Measurements from ENCODE around the gene FDPS.
"Not testable (repeated sequence)": the region's sequence is repeated elsewhere in the genome, so short reads cannot be mapped to it uniquely, and the experiment has no call there.

FDPS gene

GRCh38 chr1:155285631-155286044, 23.0 kb upstream of the FDPS start:
- no peak for DNase-seq (ENCODE audit: low spot score)

DNA sequence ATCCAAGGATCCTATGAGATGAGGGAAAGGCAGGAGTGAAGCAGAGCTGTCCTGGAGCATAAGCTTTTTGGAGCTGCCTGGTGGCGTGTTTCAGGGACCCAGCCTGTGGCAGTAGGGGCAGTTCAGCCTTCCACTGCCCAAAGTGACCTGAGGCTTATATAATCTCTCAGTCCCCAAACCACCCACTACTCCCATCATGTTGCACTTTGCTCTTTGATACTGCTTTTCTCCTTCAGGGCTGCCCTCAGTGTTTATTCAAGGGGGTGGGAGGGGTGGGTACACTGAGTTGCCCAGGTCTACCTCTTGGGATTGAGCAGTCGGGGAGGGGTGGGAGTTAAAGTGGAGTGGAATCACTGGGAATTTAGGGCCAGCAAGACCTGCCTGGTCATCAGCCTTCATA, 22.1 kb upstream of the FDPS start:
- no peak for DNase-seq (ENCODE audit: low spot score)

DNA sequence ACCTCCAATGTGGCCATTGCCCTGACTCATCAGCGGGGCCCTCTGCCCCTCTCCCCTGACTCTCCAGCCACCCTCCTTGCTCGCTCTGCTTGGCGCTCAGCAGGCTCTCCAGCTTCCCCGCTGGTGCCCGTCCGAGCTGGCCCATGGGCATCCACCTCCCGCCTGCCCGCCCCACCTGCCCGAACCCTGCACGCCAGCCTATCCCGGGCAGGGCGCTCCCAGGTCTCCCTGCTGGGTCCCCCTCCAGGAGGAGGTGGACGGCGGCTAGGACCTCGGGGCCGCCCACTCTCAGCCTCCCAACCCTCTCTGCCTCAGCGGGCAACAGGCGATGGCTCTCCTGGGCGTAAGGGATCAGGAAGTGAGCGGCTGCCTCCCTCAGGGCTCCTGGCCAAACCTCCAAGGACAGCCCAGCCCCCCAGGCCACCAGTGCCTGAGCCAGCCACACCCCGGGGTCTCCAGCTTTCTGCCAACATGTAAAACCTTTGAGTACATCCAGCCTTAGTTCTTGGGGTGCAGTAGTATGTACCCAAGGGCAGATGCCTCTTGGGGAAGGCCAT, 20.6 kb upstream of the FDPS start:
- DNase-seq (ENCODE audit: low spot score), result no peak

- DNase-seq (ENCODE audit: low spot score), result not testable (repeated sequence)
Measured at GRCh38 chr1:155291006-155291405, 17.7 kb upstream of the FDPS start.

- DNase-seq (ENCODE audit: low spot score), result no peak
Measured at GRCh38 chr1:155293086-155293749, 15.4 kb upstream of the FDPS start.

GRCh38 chr1:155294520-155295182, 14.0 kb upstream of the FDPS start:
- DNase-seq (ENCODE audit: low spot score), result no peak

DNA sequence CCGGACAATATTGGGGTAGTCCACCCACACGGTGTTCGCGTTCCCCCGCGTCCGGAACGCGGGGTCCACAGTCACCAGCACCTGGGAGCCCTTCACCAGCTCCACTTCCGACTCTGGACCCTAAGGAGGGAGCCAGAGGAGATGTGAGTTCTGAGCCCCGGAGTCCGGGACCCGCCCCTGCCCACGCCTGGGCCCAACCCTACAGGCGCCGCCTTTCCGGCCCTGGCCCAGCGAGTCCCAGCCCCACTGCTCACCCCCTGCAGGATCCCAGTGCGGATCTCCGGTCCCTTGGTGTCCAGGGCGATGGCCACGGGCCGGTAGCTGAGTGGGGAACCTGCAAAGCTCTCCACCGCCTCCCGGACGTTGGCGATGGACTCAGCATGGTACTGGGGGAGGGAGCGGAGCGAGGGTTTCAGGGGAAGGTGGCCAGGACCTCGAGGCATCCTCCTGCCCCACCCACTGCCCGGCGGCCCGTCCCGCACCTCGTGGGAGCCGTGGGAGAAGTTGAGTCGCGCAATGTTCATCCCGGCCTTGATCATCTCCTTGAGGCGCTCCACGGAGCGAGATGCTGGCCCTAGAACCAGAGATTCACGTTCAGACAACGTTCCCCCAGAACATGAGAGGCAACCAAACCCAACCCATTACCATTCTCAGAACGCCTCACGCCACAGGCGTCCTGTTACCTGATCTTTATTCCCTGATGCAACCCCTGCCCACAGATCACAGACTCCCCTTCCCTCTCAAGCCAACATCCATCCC, 13.3 kb upstream of the FDPS start:
- no peak for DNase-seq (ENCODE audit: low spot score)

GRCh38 chr1:155295942-155296267, 12.8 kb upstream of the FDPS start:
- no peak for DNase-seq (ENCODE audit: low spot score)

DNA sequence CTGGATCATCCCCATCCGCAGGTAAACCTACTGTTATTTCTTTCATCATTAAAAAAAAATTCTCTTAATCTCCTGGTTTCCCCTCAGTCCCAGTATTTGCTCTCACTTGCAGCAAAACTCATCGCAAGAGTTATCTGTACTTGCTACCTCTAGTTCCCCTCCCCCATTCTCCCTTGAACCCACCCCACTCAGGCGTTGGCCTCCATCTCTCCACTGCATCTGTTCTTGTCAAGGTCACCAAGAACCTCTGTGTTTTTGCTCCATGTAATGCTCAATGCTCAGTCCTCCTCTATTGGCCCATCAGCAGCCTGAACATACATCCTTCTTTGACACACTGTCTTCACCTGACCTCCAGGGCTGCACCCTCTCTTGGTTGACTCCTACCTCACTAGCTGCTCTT, 12.0 kb upstream of the FDPS start:
- no peak for DNase-seq (ENCODE audit: low spot score)

GRCh38 chr1:155297384-155297783, 11.3 kb upstream of the FDPS start:
- DNase-seq (ENCODE audit: low spot score), result no peak

GRCh38 chr1:155300024-155300423, 8.6 kb upstream of the FDPS start:
- no peak for DNase-seq (ENCODE audit: low spot score)

DNA sequence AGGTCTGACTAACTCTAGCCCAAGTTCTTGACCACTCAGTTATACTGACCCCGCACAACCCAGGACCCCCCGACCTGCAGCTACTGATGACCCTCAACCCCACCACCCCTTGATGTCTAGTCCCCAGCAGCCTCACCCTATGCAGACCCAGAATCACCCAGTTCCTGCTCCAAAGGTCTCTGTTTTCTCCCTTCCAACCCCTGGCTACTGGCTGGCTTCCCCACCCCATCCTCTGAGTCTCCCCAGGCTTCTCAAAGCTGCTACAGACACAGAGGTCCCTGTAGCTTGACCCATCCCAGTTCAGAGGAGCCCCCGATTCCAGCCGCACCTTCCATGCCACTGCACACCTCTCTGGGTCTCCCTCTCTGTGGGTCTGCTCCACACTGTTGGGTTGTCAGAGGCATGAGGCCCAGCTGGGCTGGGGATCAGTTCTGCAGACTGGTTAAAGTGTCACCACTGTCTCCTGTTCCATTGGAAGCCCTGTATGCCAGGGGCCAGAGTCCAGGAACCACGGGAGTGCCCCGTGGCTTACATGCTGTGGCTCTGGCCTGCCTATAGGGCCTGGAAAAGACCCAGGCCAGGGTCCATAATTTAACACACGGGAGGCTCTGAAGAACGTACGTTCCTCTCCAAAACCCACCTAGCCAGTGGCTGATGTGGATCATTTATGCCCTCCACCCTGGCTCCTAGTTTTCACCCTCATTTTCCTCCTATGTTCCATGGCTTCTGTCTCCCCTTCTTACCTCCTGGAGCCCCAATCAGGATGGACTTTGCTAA, 7.9 kb upstream of the FDPS start:
- DNase-seq (ENCODE audit: low spot score), result no peak

DNA sequence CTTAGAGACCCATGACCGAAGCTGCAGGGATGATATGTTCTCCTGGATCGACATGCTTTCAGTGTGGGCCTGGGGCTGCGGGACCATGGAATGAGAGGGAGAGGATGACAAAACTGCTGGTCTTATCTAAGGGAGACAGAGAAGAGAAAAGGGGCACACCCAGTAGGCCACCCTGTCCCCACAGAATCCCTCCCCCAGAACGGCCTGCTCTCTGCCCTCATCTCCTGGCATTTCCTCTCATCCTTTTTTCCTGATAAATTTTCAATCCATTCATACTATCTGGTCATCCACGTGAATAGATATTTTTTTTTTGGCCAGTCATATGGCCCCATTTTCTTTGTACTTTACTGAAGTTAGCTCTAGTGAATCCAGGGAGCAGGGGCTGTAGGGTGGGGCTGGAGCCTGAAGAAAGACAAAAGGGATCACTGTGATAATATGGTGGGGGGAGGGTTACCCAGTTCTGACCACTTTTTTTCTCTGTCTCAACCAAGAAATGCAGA, 7.3 kb upstream of the FDPS start, which contains the start of gene PKLR:
Gene PKLR (minus strand): TSS at position 97 of the 500 bp plus-strand sequence. CDS start 43 bp downstream, at position 54.
- DNase-seq (ENCODE audit: low spot score), result no peak

GRCh38 chr1:155304558-155305063, 4.1 kb upstream of the FDPS start:
- DNase-seq (ENCODE audit: low spot score), result no peak

DNA sequence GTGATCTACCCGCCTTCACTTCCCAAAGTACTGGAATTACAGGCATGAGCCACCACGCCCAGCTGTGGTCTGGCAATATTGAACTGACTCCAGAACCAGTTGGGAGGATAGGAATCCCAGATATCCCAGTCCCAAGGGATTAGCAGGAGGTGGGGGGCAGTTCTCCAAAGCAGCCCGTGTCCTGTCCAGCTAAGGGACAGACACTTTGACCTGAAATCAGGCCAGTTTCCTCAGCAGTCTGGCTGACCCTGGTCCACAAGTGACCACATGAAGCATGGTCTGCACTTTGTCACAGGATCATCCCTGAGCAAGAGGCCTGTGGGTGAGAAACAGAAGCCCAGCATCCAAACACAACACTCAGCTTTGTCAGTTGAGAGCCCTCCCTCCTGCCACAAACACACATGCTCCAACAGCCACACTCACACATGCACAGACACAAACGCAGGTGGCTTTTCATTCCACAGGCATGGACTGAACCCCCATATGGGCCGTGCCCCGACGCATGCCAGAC, 2.7 kb upstream of the FDPS start:
- no peak for DNase-seq (ENCODE audit: low spot score)

GRCh38 chr1:155307247-155307740, 1.4 kb upstream of the FDPS start:
- DNase-seq (ENCODE audit: low spot score), result peak; percentile 61

- no peak for DNase-seq (ENCODE audit: low spot score)
Measured at GRCh38 chr1:155309423-155310021, 856 bp downstream of the FDPS start.

- DNase-seq (ENCODE audit: low spot score), result no peak
Measured at GRCh38 chr1:155313261-155313660, 4.6 kb downstream of the FDPS start.

- DNase-seq (ENCODE audit: low spot score), result no peak
Measured at GRCh38 chr1:155316922-155317321, 8.3 kb downstream of the FDPS start.

DNA sequence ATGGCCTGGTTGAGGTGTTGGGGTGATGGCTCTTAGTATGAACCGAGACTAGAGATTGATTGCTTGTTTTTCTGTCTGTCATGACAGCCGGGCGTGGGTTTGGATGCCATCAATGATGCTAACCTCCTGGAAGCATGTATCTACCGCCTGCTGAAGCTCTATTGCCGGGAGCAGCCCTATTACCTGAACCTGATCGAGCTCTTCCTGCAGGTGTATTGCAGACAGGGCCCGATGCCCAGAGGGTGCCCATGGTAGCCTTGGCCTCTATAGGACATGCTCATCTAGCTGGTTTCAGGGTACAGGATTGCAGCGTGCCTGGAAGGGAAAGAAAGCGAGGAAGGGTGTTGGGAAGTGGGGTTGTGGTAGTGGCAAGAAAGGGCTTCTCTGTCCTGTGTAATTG, 9.4 kb downstream of the FDPS start:
- DNase-seq (ENCODE audit: low spot score), result no peak

GRCh38 chr1:155319536-155319935, 10.9 kb downstream of the FDPS start:
- no peak for DNase-seq (ENCODE audit: low spot score)
